ENCODE results near the gene RPN2. TPM values are rescaled to one million over a fixed set of nuclear protein-coding genes. Genes with fewer than 3 reads are reported as not detected.

The RPN2 gene
- total RNA-seq, 1 experiment from 2014 or later, result 220 TPM

GRCh38 chr20:37238426-37238825 lies 59.3 kb downstream of the RPN2 start:
- ChIA-PET POLR2A (no interaction called here), CTCF (no interaction called here), RAD21 (ENCODE audit: low non-redundant PET in 1 of 2, low total read pairs in 2 of 2, uncharacterized antibody in 2 of 2, unreplicated experiment in 2 of 2) (no interaction called here)
- H3K4me3 ChIP-seq (replicated peaks in 1 of 2; ENCODE audit: low read depth in 1 of 2, low read length in 2 of 2), result no peak overlapping the region
- DNase-seq (ENCODE audit: low read depth, low spot score) (no peak), ATAC-seq (no peak)
- BruUV-seq (replicated peaks), result no TSS peak
- H3K9me2 ChIP-seq (ENCODE audit: insufficient read depth), result no peaks in the 10 kb centered on the region
- H3K4me1 ChIP-seq (ENCODE audit: control insufficient read depth in 1 of 2, insufficient read depth in 2 of 2, low read length in 2 of 2), result no peaks in the 10 kb centered on the region
- H3K36me3 ChIP-seq (ENCODE audit: control insufficient read depth in 1 of 2, insufficient read depth in 2 of 2, low read length in 2 of 2), result peaks cover 70 to 73% of the 10 kb centered on the region in 2 experiments
- intact Hi-C loops (cut with micrococcal nuclease), result no loop called here
- TF ChIP-seq JUND (IDR thresholded peaks at IDR 0.05) (no peak), CTCF (IDR thresholded peaks at IDR 0.05 in 2 of 3, conservative IDR thresholded peaks at IDR 0.05 in 1 of 3; ENCODE audit: borderline replicate concordance in 1 of 3, insufficient read depth in 1 of 3, low read depth in 2 of 3, low read length in 2 of 3) (no peak), EGR1 (IDR thresholded peaks at IDR 0.05; ENCODE audit: low read depth) (no peak), EZH2phosphoT487 (IDR thresholded peaks at IDR 0.05; ENCODE audit: borderline replicate concordance) (no peak), ZNF274 (IDR thresholded peaks at IDR 0.05; ENCODE audit: low read depth, low read length) (no peak), TCF7L2 (IDR thresholded peaks at IDR 0.05; ENCODE audit: borderline replicate concordance, extremely low read depth, insufficient read depth, insufficient read length) (no peak), EZH2 (IDR thresholded peaks at IDR 0.05) (no peak), CBX3 (IDR thresholded peaks at IDR 0.05; ENCODE audit: low read depth) (no peak), SIN3A (IDR thresholded peaks at IDR 0.05; ENCODE audit: low read depth) (no peak), ZFX (IDR thresholded peaks at IDR 0.05) (no peak), YY1 (IDR thresholded peaks at IDR 0.05; ENCODE audit: extremely low read depth, insufficient replicate concordance, low read depth, low read length) (no peak), RAD21 (IDR thresholded peaks at IDR 0.05; ENCODE audit: low read depth) (no peak), REST (IDR thresholded peaks at IDR 0.05; ENCODE audit: low read depth) (no peak), MAX (IDR thresholded peaks at IDR 0.05) (no peak), SP1 (IDR thresholded peaks at IDR 0.05; ENCODE audit: low read depth) (no peak), POLR2AphosphoS5 (IDR thresholded peaks at IDR 0.05; ENCODE audit: low read depth, low read length) (no peak), ZBTB33 (IDR thresholded peaks at IDR 0.05; ENCODE audit: extremely low read depth, insufficient replicate concordance, low read length) (no peak), POLR2A (IDR thresholded peaks at IDR 0.05; ENCODE audit: borderline replicate concordance, extremely low read depth, insufficient read depth, insufficient read length) (no peak), ELF1 (IDR thresholded peaks at IDR 0.05; ENCODE audit: borderline replicate concordance, low read depth) (no peak)
- no peaks in the 10 kb centered on the region for H4K20me1 ChIP-seq (ENCODE audit: insufficient read depth)
- H3K79me2 ChIP-seq (ENCODE audit: insufficient read depth, low read length), result no peaks in the 10 kb centered on the region
- H3K27ac ChIP-seq (ENCODE audit: low read depth, low read length), result no peak overlapping the region
- no peaks in the 10 kb centered on the region for H3K27me3 ChIP-seq (ENCODE audit: insufficient read depth, low read length)
- no peak overlapping the region for H2AFZ ChIP-seq (ENCODE audit: low read depth, low read length, poor library complexity, severe bottlenecking)
- H3K9ac ChIP-seq (ENCODE audit: low read length), result no peak overlapping the region
- H3K4me2 ChIP-seq (ENCODE audit: low read length), result no peak overlapping the region
- H3K9me3 ChIP-seq (ENCODE audit: control insufficient read depth in 1 of 2, insufficient read depth in 1 of 2, low read depth in 1 of 2, low read length in 2 of 2), result no peaks in the 10 kb centered on the region

All from HCT116 (cell line).